Activated T-helper 1 cell treated with anti-CD3 and anti-CD28 coated beads, Interleukin-2, amount 50 U/mL, for 16 hours (primary cell): ENCODE results near the gene C20orf96.
"Not testable (repeated sequence)": the region's sequence is repeated elsewhere in the genome, so short reads cannot be mapped to it uniquely, and the experiment has no call there.

Source experiments
- DNase-seq, 2 donors: peaks; one replicate each; pipeline ENCODE4 v3.0.0-alpha.2; 2020; ENCODE audit warnings: low read depth in 1 of 2, low spot score in 1 of 2

The C20orf96 gene

GRCh38 chr20:278607-279571, 11.7 kb downstream of the C20orf96 start:
- DNase-seq, result no peak

- no peak for DNase-seq
Observed at GRCh38 chr20:278181-278580, 12.4 kb downstream of the C20orf96 start.

GRCh38 chr20:277496-277781, 13.1 kb downstream of the C20orf96 start:
- DNase-seq, result no peak

- no peak for DNase-seq
Observed at GRCh38 chr20:276620-277495, 13.7 kb downstream of the C20orf96 start.

- DNase-seq, result no peak
Observed at GRCh38 chr20:275791-276190, 14.8 kb downstream of the C20orf96 start.

- DNase-seq, result no peak
Observed at GRCh38 chr20:273884-274283, 16.7 kb downstream of the C20orf96 start.

GRCh38 chr20:272718-273117, 17.8 kb downstream of the C20orf96 start:
- DNase-seq, result no peak

GRCh38 chr20:271528-271927, 19.0 kb downstream of the C20orf96 start:
- DNase-seq, result no peak

- DNase-seq, result no peak
Observed at GRCh38 chr20:271069-271468, 19.5 kb downstream of the C20orf96 start.

GRCh38 chr20:270517-270916, 20.0 kb downstream of the C20orf96 start:
- DNase-seq, result no peak

- peak; percentile 81 to 85 for DNase-seq
Observed at GRCh38 chr20:266596-267562, 23.7 kb downstream of the C20orf96 start.

- no peak for DNase-seq
Observed at GRCh38 chr20:263701-264100, 26.8 kb downstream of the C20orf96 start.

- no peak for DNase-seq
Observed at GRCh38 chr20:259981-260380, 30.6 kb downstream of the C20orf96 start.

- no peak for DNase-seq
Observed at GRCh38 chr20:258963-259362, 31.6 kb downstream of the C20orf96 start.

- DNase-seq, result no peak
Observed at GRCh38 chr20:258269-258858, 32.2 kb downstream of the C20orf96 start.

GRCh38 chr20:257419-257818, 33.1 kb downstream of the C20orf96 start, which contains the start of gene DEFB132:
Gene DEFB132, plus strand, starts transcription at chr20:257724. Its CDS starts 55 bp downstream, at chr20:257779.
- DNase-seq, result no peak

GRCh38 chr20:253447-253846, 37.1 kb downstream of the C20orf96 start:
- not testable (repeated sequence) for DNase-seq

- DNase-seq, result no peak
Observed at GRCh38 chr20:252801-253200, 37.7 kb downstream of the C20orf96 start.

- no peak for DNase-seq
Observed at GRCh38 chr20:251354-251753, 39.2 kb downstream of the C20orf96 start.

- no peak for DNase-seq
Observed at GRCh38 chr20:242905-243304, 47.6 kb downstream of the C20orf96 start.
